Measurements from ENCODE around the gene PRCC.

DNA sequence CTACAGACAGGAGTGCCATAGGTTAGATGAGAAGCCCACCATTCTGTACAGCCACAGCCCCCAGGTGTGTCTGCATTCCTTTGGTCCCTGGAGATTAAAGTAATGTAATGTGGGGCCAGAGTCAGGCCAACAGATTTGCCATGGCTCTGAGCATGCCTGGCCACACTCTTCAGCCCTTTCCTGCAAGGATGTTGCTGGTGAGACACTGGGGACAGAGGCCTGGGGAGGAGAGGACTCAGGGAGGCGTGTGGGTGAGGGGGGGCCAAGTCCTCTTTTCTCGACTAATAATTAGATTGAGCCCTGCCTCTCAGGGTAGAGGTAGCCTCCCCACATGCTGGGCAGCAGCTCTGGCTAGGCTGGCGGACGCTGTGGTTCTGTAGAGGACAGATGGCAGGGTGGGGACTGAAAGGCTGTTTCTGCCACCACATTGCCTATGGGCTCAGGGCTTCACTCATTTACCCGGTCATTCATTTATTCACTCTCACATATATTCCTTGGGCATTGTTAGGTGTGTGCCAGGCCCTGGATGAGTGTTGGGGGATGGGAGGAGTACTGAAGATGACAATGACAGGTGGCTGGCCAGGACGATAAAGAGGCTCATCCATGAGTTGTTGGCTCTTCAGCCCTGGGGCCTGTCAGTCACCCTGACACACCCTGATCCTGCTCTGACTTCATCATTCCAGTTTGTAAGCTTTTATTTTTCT is 7.1 kb upstream of the PRCC start:
- TF ChIP-seq, protein P1, sequence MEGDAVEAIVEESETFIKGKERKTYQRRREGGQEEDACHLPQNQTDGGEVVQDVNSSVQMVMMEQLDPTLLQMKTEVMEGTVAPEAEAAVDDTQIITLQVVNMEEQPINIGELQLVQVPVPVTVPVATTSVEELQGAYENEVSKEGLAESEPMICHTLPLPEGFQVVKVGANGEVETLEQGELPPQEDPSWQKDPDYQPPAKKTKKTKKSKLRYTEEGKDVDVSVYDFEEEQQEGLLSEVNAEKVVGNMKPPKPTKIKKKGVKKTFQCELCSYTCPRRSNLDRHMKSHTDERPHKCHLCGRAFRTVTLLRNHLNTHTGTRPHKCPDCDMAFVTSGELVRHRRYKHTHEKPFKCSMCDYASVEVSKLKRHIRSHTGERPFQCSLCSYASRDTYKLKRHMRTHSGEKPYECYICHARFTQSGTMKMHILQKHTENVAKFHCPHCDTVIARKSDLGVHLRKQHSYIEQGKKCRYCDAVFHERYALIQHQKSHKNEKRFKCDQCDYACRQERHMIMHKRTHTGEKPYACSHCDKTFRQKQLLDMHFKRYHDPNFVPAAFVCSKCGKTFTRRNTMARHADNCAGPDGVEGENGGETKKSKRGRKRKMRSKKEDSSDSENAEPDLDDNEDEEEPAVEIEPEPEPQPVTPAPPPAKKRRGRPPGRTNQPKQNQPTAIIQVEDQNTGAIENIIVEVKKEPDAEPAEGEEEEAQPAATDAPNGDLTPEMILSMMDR (IDR thresholded peaks at IDR 0.05): no peak
- TF ChIP-seq POLR2A (IDR thresholded peaks at IDR 0.05; ENCODE audit: low read depth): no peak

All from esophagus muscularis mucosa (tissue), 3 donors.